OCI-LY1 (cell line): ENCODE data around the gene RSPRY1.

ENCODE experiments used
- H2AFZ ChIP-seq: fragments of 200-600 bp; sonication (generic), shearing (Covaris generic); 2 replicates; pipeline ENCODE4 v1.6.0; 2014; ENCODE audit warnings: antibody characterized with exemption, mild to moderate bottlenecking, low read length
- H3F3A ChIP-seq: fragments of 200-600 bp; sonication (generic), shearing (Covaris generic); 2 replicates; pipeline ENCODE4 v1.6.0; 2014; ENCODE audit warnings: mild to moderate bottlenecking, antibody characterized with exemption, low read length, moderate library complexity; ENCODE audit not compliant: insufficient read depth
- H3K27ac ChIP-seq: fragments of 200-600 bp; sonication (generic); 2 replicates; pipeline ENCODE4 v1.5.1; 2014; ENCODE audit warnings: low read length, mixed run types, mild to moderate bottlenecking, low read depth; ENCODE audit not compliant: poor library complexity, severe bottlenecking
- H3K27me3 ChIP-seq: fragments of 200-600 bp; sonication (generic); 2 replicates; pipeline ENCODE4 v1.6.0; 2014; ENCODE audit warnings: antibody characterized with exemption, mild to moderate bottlenecking, low read length, moderate library complexity; ENCODE audit not compliant: insufficient read depth
- H3K36me3 ChIP-seq: fragments of 200-600 bp; sonication (generic); 2 replicates; pipeline ENCODE4 v1.6.1; 2014; ENCODE audit warnings: mild to moderate bottlenecking, antibody characterized with exemption, low read length, moderate library complexity, mixed read lengths; ENCODE audit not compliant: insufficient read depth
- H3K4me1 ChIP-seq: fragments of 200-600 bp; sonication (generic); 2 replicates; pipeline ENCODE4 v1.5.1; 2014; ENCODE audit warnings: mild to moderate bottlenecking, low read length, moderate library complexity; ENCODE audit not compliant: insufficient read depth, severe bottlenecking
- H3K4me2 ChIP-seq: fragments of 200-600 bp; sonication (generic), shearing (Covaris generic); 2 replicates; pipeline ENCODE4 v1.6.1; 2014; ENCODE audit warnings: low read length
- H3K4me3 ChIP-seq: fragments of 200-600 bp; sonication (generic); 2 replicates; pipeline ENCODE4 v1.5.1; 2014; ENCODE audit warnings: low read length, low read depth, mild to moderate bottlenecking, mixed read lengths; ENCODE audit not compliant: poor library complexity, severe bottlenecking
- H3K79me2 ChIP-seq: fragments of 200-600 bp; shearing (Covaris generic); 2 replicates; pipeline ENCODE4 v1.6.1; 2016; ENCODE audit warnings: mixed run types, low read length, mixed read lengths; ENCODE audit not compliant: insufficient read depth
- H3K9ac ChIP-seq: fragments of 200-600 bp; sonication (generic), shearing (Covaris generic); 2 replicates; pipeline ENCODE4 v1.6.1; 2014; ENCODE audit warnings: mild to moderate bottlenecking, low read length, mixed read lengths
- H3K9me2 ChIP-seq: fragments of 200-600 bp; sonication (generic), shearing (Covaris generic); 2 replicates; pipeline ENCODE4 v1.6.1; 2014; ENCODE audit warnings: low read depth, mild to moderate bottlenecking, low read length, mixed read lengths
- H3K9me3 ChIP-seq: fragments of 200-600 bp; shearing (Covaris generic); 2 replicates; pipeline ENCODE4 v1.6.1; 2014; ENCODE audit warnings: low read length, mixed read lengths
- H4K20me1 ChIP-seq: fragments of 200-600 bp; sonication (generic), shearing (Covaris generic); 2 replicates; pipeline ENCODE4 v1.6.0; 2016; ENCODE audit warnings: mild to moderate bottlenecking, low read length; ENCODE audit not compliant: insufficient read depth
- CTCF ChIP-seq: fragments of 200-600 bp; sonication (generic), shearing (Covaris generic); IDR thresholded peaks from 2 replicates; pipeline ENCODE4 v1.5.1; 2017; ENCODE audit warnings: mild to moderate bottlenecking, antibody characterized with exemption, low read length, moderate library complexity, mixed read lengths
- EZH2 ChIP-seq: fragments of 200-600 bp; sonication (generic), shearing (Covaris generic); IDR thresholded peaks from 2 replicates; pipeline ENCODE4 v1.8.0; 2017; ENCODE audit warnings: borderline replicate concordance, mixed run types, mild to moderate bottlenecking, antibody characterized with exemption, low read length, moderate library complexity, mixed read lengths

Gene RSPRY1

GRCh38 chr16:57138281-57138935, 47.7 kb upstream of the RSPRY1 start:
- no peaks in the 10 kb centered on the region for H4K20me1 ChIP-seq
- no peak for TF ChIP-seq EZH2
- no peak for TF ChIP-seq CTCF
- H3K4me1 ChIP-seq: peaks cover 19% of the 10 kb centered on the region
- H3K27ac ChIP-seq: no peak overlapping the region
- H3K9me2 ChIP-seq: no peaks in the 10 kb centered on the region
- H3K79me2 ChIP-seq: no peaks in the 10 kb centered on the region
- H3F3A ChIP-seq: no peaks in the 10 kb centered on the region
- no peak overlapping the region for H2AFZ ChIP-seq
- H3K9me3 ChIP-seq: no peaks in the 10 kb centered on the region
- H3K9ac ChIP-seq: no peak overlapping the region
- no peaks in the 10 kb centered on the region for H3K27me3 ChIP-seq
- no peak overlapping the region for H3K4me2 ChIP-seq
- H3K36me3 ChIP-seq: no peaks in the 10 kb centered on the region
- H3K4me3 ChIP-seq: no peak overlapping the region

GRCh38 chr16:57140931-57141668, 45.0 kb upstream of the RSPRY1 start:
- Histone ChIP-seq H3K4me3 (no peak overlapping the region), H3K9ac (no peak overlapping the region), H3F3A (no peaks in the 10 kb centered on the region), H2AFZ (no peak overlapping the region), H3K4me2 (no peak overlapping the region), H3K79me2 (no peaks in the 10 kb centered on the region), H4K20me1 (no peaks in the 10 kb centered on the region), H3K36me3 (no peaks in the 10 kb centered on the region), H3K4me1 (peaks cover 5% of the 10 kb centered on the region), H3K9me3 (no peaks in the 10 kb centered on the region), H3K27ac (no peak overlapping the region), H3K9me2 (no peaks in the 10 kb centered on the region), H3K27me3 (no peaks in the 10 kb centered on the region)
- TF ChIP-seq EZH2 (no peak), CTCF (no peak)

- H3K27me3 ChIP-seq: no peaks in the 10 kb centered on the region
- TF ChIP-seq CTCF: no peak
- no peak for TF ChIP-seq EZH2
- H3K9me2 ChIP-seq: no peaks in the 10 kb centered on the region
- H3K36me3 ChIP-seq: no peaks in the 10 kb centered on the region
- H3K9me3 ChIP-seq: no peaks in the 10 kb centered on the region
- H3K4me3 ChIP-seq: no peak overlapping the region
- H4K20me1 ChIP-seq: no peaks in the 10 kb centered on the region
- no peak overlapping the region for H3K27ac ChIP-seq
- H3F3A ChIP-seq: no peaks in the 10 kb centered on the region
- peaks cover 2% of the 10 kb centered on the region for H3K4me1 ChIP-seq
- H2AFZ ChIP-seq: no peak overlapping the region
- no peaks in the 10 kb centered on the region for H3K79me2 ChIP-seq
- H3K4me2 ChIP-seq: no peak overlapping the region
- H3K9ac ChIP-seq: no peak overlapping the region
Measured at GRCh38 chr16:57141822-57142631, 44.1 kb upstream of the RSPRY1 start.
